HCT116 (cell line): Measurements from ENCODE around the gene ATP6AP1. TPM values are rescaled to one million over a fixed set of nuclear protein-coding genes. Genes with fewer than 3 reads are reported as not detected.

Experiments
- ATAC-seq: fragments of 200-7000 bp; cut with Tn5 transposase; 2 replicates; pipeline ENCODE4 v1.9.1; 2020; ENCODE audit warnings: mild to moderate bottlenecking, moderate library complexity
- BruUV-seq: library from RNA; stranded (reverse); fragments of 400-500 nt; replicated peaks from 2 replicates; lab custom pipeline; 2021; lab: Mats Ljungman, UMichigan
- CTCF ChIA-PET: fragments of 300-600 bp; sonication (Branson Sonifier 250); formaldehyde crosslinking; loops from one replicate; lab custom pipeline; 2021; ENCODE audit warnings: antibody characterized with exemption; lab: Charles Lee
- POLR2A ChIA-PET: fragments of 300-600, 350-600 bp; sonication (Branson Sonifier 250); formaldehyde crosslinking; loops from one replicate; lab custom pipeline; 2021; ENCODE audit warnings: antibody characterized with exemption; lab: Charles Lee
- RAD21 ChIA-PET, 2 experiments: fragments of 300-600 bp; sonication (Branson Sonifier 250); formaldehyde crosslinking; loops; one replicate each; lab custom pipeline; 2023; ENCODE audit warnings: low total read pairs in 2 of 2; ENCODE audit not compliant: uncharacterized antibody in 2 of 2, unreplicated experiment in 2 of 2, low non-redundant PET in 1 of 2; lab: Charles Lee
- DNase-seq: peaks from one replicate; pipeline ENCODE4 v3.0.0-alpha.2; 2010; ENCODE audit warnings: low read depth, low spot score
- H2AFZ ChIP-seq: fragments of 200-600 bp; shearing (Covaris generic), sonication (generic); 2 replicates; pipeline ENCODE4 v1.6.1; 2017; ENCODE audit warnings: low read depth, mixed run types, mixed read lengths, antibody characterized with exemption, low read length; ENCODE audit not compliant: poor library complexity, severe bottlenecking
- H3K27ac ChIP-seq: 2 replicates; pipeline ENCODE4 v1.5.1; 2012; ENCODE audit warnings: low read depth, low read length
- H3K27me3 ChIP-seq: fragments of 200-600 bp; sonication (generic); 2 replicates; pipeline ENCODE4 v1.6.1; 2016; ENCODE audit warnings: mixed run types, low read length, mixed read lengths; ENCODE audit not compliant: insufficient read depth
- H3K36me3 ChIP-seq, 2 experiments: fragments of 200-500 bp in 1 of 2; fragments of 200-600 bp in 1 of 2; sonication (Bioruptor generic) in 1 of 2; sonication (generic) in 1 of 2; 2 replicates each; pipeline versions ENCODE4 v1.5.1 to v1.6.1; 2014 to 2016; ENCODE audit warnings: low read length in 2 of 2, inconsistent platforms in 1 of 2, mixed read lengths in 1 of 2, mixed run types in 1 of 2; ENCODE audit not compliant: insufficient read depth in 2 of 2, control insufficient read depth in 1 of 2
- H3K4me1 ChIP-seq, 2 experiments: fragments of 200-600 bp in 1 of 2; sonication (generic) in 1 of 2; 2 replicates each; pipeline versions ENCODE4 v1.5.1 to v1.6.1; 2012 to 2017; ENCODE audit warnings: low read length in 2 of 2, inconsistent platforms in 1 of 2, mild to moderate bottlenecking in 1 of 2, mixed read lengths in 1 of 2, mixed run types in 1 of 2, moderate library complexity in 1 of 2; ENCODE audit not compliant: insufficient read depth in 2 of 2, control insufficient read depth in 1 of 2
- H3K4me2 ChIP-seq: fragments of 200-600 bp; sonication (generic); 2 replicates; pipeline ENCODE4 v1.6.1; 2017; ENCODE audit warnings: mixed run types, low read length, mixed read lengths
- H3K4me3 ChIP-seq, 2 experiments: fragments of 200-600 bp in 1 of 2; sonication (generic) in 1 of 2; replicated peaks in 1 of 2; 2 replicates each; pipeline ENCODE4 v1.5.1; 2011 to 2016; ENCODE audit warnings: low read length in 2 of 2, control low read depth in 1 of 2, low read depth in 1 of 2, mild to moderate bottlenecking in 1 of 2, mixed read lengths in 1 of 2, mixed run types in 1 of 2
- H3K79me2 ChIP-seq: fragments of 200-600 bp; sonication (generic); 2 replicates; pipeline ENCODE4 v1.6.1; 2017; ENCODE audit warnings: mild to moderate bottlenecking, mixed run types, low read length, moderate library complexity, mixed read lengths; ENCODE audit not compliant: insufficient read depth
- H3K9ac ChIP-seq: fragments of 200-600 bp; sonication (generic); 2 replicates; pipeline ENCODE4 v1.6.1; 2016; ENCODE audit warnings: low read length, mixed read lengths
- H3K9me2 ChIP-seq: fragments of 200-600 bp; sonication (generic), shearing (Covaris generic); 2 replicates; pipeline ENCODE4 v1.6.1; 2017; ENCODE audit warnings: mixed run types, mild to moderate bottlenecking, moderate library complexity; ENCODE audit not compliant: insufficient read depth
- H3K9me3 ChIP-seq, 2 experiments: fragments of 200-500 bp in 1 of 2; fragments of 200-600 bp in 1 of 2; sonication (Bioruptor generic) in 1 of 2; sonication (generic) in 1 of 2; 2 replicates each; pipeline ENCODE4 v1.6.1; 2014 to 2017; ENCODE audit warnings: low read length in 2 of 2, mixed read lengths in 2 of 2, inconsistent platforms in 1 of 2, low read depth in 1 of 2, mild to moderate bottlenecking in 1 of 2, mixed run types in 1 of 2, moderate library complexity in 1 of 2; ENCODE audit not compliant: control insufficient read depth in 1 of 2, insufficient read depth in 1 of 2
- H4K20me1 ChIP-seq: fragments of 200-600 bp; sonication (generic), shearing (Covaris generic); 2 replicates; pipeline ENCODE4 v1.6.1; 2017; ENCODE audit warnings: mixed run types, mild to moderate bottlenecking, moderate library complexity; ENCODE audit not compliant: insufficient read depth
- ATF3 ChIP-seq: IDR thresholded peaks from 2 replicates; pipeline ENCODE4 v1.6.1; 2012
- CBX3 ChIP-seq: IDR thresholded peaks from 2 replicates; pipeline ENCODE4 v1.6.1; 2012; ENCODE audit warnings: low read depth
- CEBPB ChIP-seq: IDR thresholded peaks from 2 replicates; pipeline ENCODE4 v1.6.1; 2012; ENCODE audit warnings: low read depth
- CTCF ChIP-seq, 3 experiments: fragments of 200-600 bp in 1 of 3; sonication (generic) in 1 of 3; IDR thresholded peaks in 2 of 3; conservative IDR thresholded peaks in 1 of 3; 2 replicates each; pipeline ENCODE4 v1.5.1; 2012 to 2017; ENCODE audit warnings: low read depth in 2 of 3, low read length in 2 of 3, antibody characterized with exemption in 1 of 3, borderline replicate concordance in 1 of 3, control low read depth in 1 of 3, mild to moderate bottlenecking in 1 of 3, mixed read lengths in 1 of 3, mixed run types in 1 of 3, moderate library complexity in 1 of 3; ENCODE audit not compliant: insufficient read depth in 1 of 3
- ELF1 ChIP-seq: IDR thresholded peaks from 2 replicates; pipeline ENCODE4 v1.6.1; 2012; ENCODE audit warnings: low read depth, borderline replicate concordance
- EZH2phosphoT487 ChIP-seq: fragments of 200-600 bp; IDR thresholded peaks from 2 replicates; pipeline ENCODE4 v1.6.1; 2018; ENCODE audit warnings: antibody characterized with exemption, borderline replicate concordance
- FOSL1 ChIP-seq: IDR thresholded peaks from 2 replicates; pipeline ENCODE4 v1.6.1; 2012; ENCODE audit warnings: low read depth
- JUND ChIP-seq: IDR thresholded peaks from 2 replicates; pipeline ENCODE4 v1.6.1; 2012
- POLR2A ChIP-seq: IDR thresholded peaks from 2 replicates; pipeline ENCODE4 v1.7.0; 2011; ENCODE audit warnings: borderline replicate concordance; ENCODE audit not compliant: insufficient read depth, insufficient read length; ENCODE audit errors: extremely low read depth
- POLR2AphosphoS5 ChIP-seq: IDR thresholded peaks from 2 replicates; pipeline ENCODE4 v1.6.1; 2011; ENCODE audit warnings: mild to moderate bottlenecking, low read depth, low read length, moderate library complexity
- RAD21 ChIP-seq: IDR thresholded peaks from 2 replicates; pipeline ENCODE4 v1.6.1; 2012; ENCODE audit warnings: low read depth, mild to moderate bottlenecking
- REST ChIP-seq: IDR thresholded peaks from 2 replicates; pipeline ENCODE4 v1.6.1; 2012; ENCODE audit warnings: low read depth
- SIN3A ChIP-seq: IDR thresholded peaks from 2 replicates; pipeline ENCODE4 v1.6.1; 2012; ENCODE audit warnings: low read depth
- SP1 ChIP-seq: IDR thresholded peaks from 2 replicates; pipeline ENCODE4 v1.6.1; 2012; ENCODE audit warnings: low read depth
- YY1 ChIP-seq: IDR thresholded peaks from 2 replicates; pipeline ENCODE4 v1.6.1; 2011; ENCODE audit warnings: low read length, low read depth, moderate library complexity, mild to moderate bottlenecking; ENCODE audit not compliant: insufficient replicate concordance; ENCODE audit errors: extremely low read depth
- ZFX ChIP-seq: fragments of 450-650 bp; IDR thresholded peaks from 2 replicates; pipeline ENCODE4 v1.6.1; 2017
- ZNF274 ChIP-seq: fragments of 200-500 bp; sonication (Bioruptor generic); IDR thresholded peaks from 2 replicates; pipeline ENCODE4 v1.6.1; 2014; ENCODE audit warnings: mild to moderate bottlenecking, low read depth, low read length, inconsistent platforms
- intact Hi-C: fragments of 100-400 bp; cut with micrococcal nuclease; formaldehyde crosslinking; loops from 2 replicates; pipeline ENCODE4 v1.10.0; 2022
- total RNA-seq: library from RNA; stranded (reverse); gene quantifications from one replicate; pipeline ENCODE4 v1.2.1, GENCODE V29; 2021; ENCODE audit not compliant: unreplicated experiment

Gene ATP6AP1
- total RNA-seq, 1 experiment from 2014 or later, result 53.4 TPM

- Histone ChIP-seq H3K9ac (peak overlapping the region; percentile 98), H3K9me2 (no peaks in the 10 kb centered on the region), H3K27ac (peak overlapping the region; percentile 94), H3K4me2 (peak overlapping the region; percentile 88), H3K36me3 (peaks cover 0 to 4% of the 10 kb centered on the region in 2 experiments; a peak in 2 of 4 replicates), H3K9me3 (no peaks in the 10 kb centered on the region), H4K20me1 (no peaks in the 10 kb centered on the region), H2AFZ (no peak overlapping the region), H3K4me1 (peaks cover 12 to 40% of the 10 kb centered on the region in 2 experiments), H3K4me3 (peak overlapping the region; percentile 80 to 84), H3K27me3 (no peaks in the 10 kb centered on the region), H3K79me2 (peaks cover 25% of the 10 kb centered on the region)
- ChIA-PET POLR2A (interaction anchor here (1.0 to 1.3 kb wide), 2 partner anchors 9 to 10 kb away, joined by 7 to 9 read pairs; no protein-coding TSS in a partner anchor), CTCF (no interaction called here), RAD21 (interaction anchor here in 1 of 2 experiments (0.7 kb wide), 1 partner anchor 374 kb away, joined by 8 read pairs; no protein-coding TSS in a partner anchor)
- TF ChIP-seq CTCF (IDR thresholded peaks at IDR 0.05 in 2 of 3, conservative IDR thresholded peaks at IDR 0.05 in 1 of 3; ENCODE audit: borderline replicate concordance in 1 of 3, insufficient read depth in 1 of 3, low read depth in 2 of 3, low read length in 2 of 3) (no peak), ZNF274 (no peak), ZFX (peak; percentile 80; the same call in 1 of the 2 replicates), ELF1 (no peak)
- ATAC-seq (no peak), DNase-seq (no peak)
- intact Hi-C loops, result no loop called here
- BruUV-seq, result no TSS peak
Measured at GRCh38 chrX:154379569-154379951, 48.9 kb upstream of the ATP6AP1 start.

- TSS peak; percentile 82 for BruUV-seq
- H3K9me2 ChIP-seq, result no peaks in the 10 kb centered on the region
- H3K9me3 ChIP-seq, result no peaks in the 10 kb centered on the region
- peaks cover 0 to 4% of the 10 kb centered on the region in 2 experiments; a peak in 2 of 4 replicates for H3K36me3 ChIP-seq
- no peaks in the 10 kb centered on the region for H4K20me1 ChIP-seq
- no peak overlapping the region for H2AFZ ChIP-seq
- no peak for DNase-seq
- RAD21 ChIA-PET, result no interaction called here
- no peaks in the 10 kb centered on the region for H3K27me3 ChIP-seq
- peak overlapping the region; percentile 98 for H3K9ac ChIP-seq
- peaks cover 25% of the 10 kb centered on the region for H3K79me2 ChIP-seq
- no peak for ATAC-seq
- CTCF ChIA-PET, result no interaction called here
- H3K27ac ChIP-seq, result peak overlapping the region; percentile 94
- H3K4me2 ChIP-seq, result peak overlapping the region; percentile 88
- peaks cover 9 to 34% of the 10 kb centered on the region in 2 experiments for H3K4me1 ChIP-seq
- POLR2A ChIA-PET, result no interaction called here
- H3K4me3 ChIP-seq, result peak overlapping the region; percentile 80 to 84
- intact Hi-C loops, result no loop called here
- TF ChIP-seq ELF1 (no peak), SP1 (no peak), JUND (no peak), SIN3A (no peak), FOSL1 (no peak), EZH2phosphoT487 (no peak), YY1 (no peak), ZNF274 (no peak), CEBPB (no peak), ATF3 (no peak), POLR2A (no peak), POLR2AphosphoS5 (no peak), RAD21 (no peak), CBX3 (no peak), REST (no peak)
Measured at GRCh38 chrX:154380153-154380552, 48.3 kb upstream of the ATP6AP1 start.
